ENCODE data around the gene BHLHE23.

GRCh38 chr20:63007360-63007645 is 539 bp upstream of the BHLHE23 start:
- TF ChIP-seq NFIC (IDR thresholded peaks at IDR 0.05; ENCODE audit: borderline replicate concordance): no peak
- no peak for TF ChIP-seq TAF1 (IDR thresholded peaks at IDR 0.05; ENCODE audit: borderline replicate concordance, low read depth, low read length)
- no peak for TF ChIP-seq EZH2phosphoT487 (IDR thresholded peaks at IDR 0.05; ENCODE audit: borderline replicate concordance, low read depth)
- TF ChIP-seq POLR2AphosphoS5 (IDR thresholded peaks at IDR 0.05; ENCODE audit: low read depth, low read length): no peak
- TF ChIP-seq CTCF (IDR thresholded peaks at IDR 0.05): no peak
- TF ChIP-seq MAX (IDR thresholded peaks at IDR 0.05; ENCODE audit: low read depth): no peak
- TF ChIP-seq FOXM1 (IDR thresholded peaks at IDR 0.05; ENCODE audit: low read depth): no peak
- TF ChIP-seq REST (IDR thresholded peaks at IDR 0.05; ENCODE audit: low read depth, low read length): no peak
- TF ChIP-seq GABPA (IDR thresholded peaks at IDR 0.05; ENCODE audit: low read depth): no peak
- TF ChIP-seq EP300 (IDR thresholded peaks at IDR 0.05; ENCODE audit: borderline replicate concordance in 1 of 2, low read depth in 1 of 2, low read length in 1 of 2): no peak
- TF ChIP-seq RAD21 (IDR thresholded peaks at IDR 0.05; ENCODE audit: low read length): no peak

Measured in SK-N-SH (cell line).